ENCODE measurements around the gene B4GALNT4.
"Not testable (repeated sequence)": the region's sequence is repeated elsewhere in the genome, so short reads cannot be mapped to it uniquely, and the experiment has no call there.

Gene B4GALNT4

GRCh38 chr11:333616-334263, 35.6 kb upstream of the B4GALNT4 start:
- DNase-seq (ENCODE audit: low read depth, low spot score); H3K4me3 ChIP-seq (ENCODE audit: low read length): not testable (repeated sequence)

- H3K4me3 ChIP-seq (ENCODE audit: low read length) = no peak overlapping the region
Observed at GRCh38 chr11:334264-334994, 34.9 kb upstream of the B4GALNT4 start.

GRCh38 chr11:335779-336658, 33.3 kb upstream of the B4GALNT4 start:
- DNase-seq (ENCODE audit: low read depth, low spot score) = no peak
- no peak overlapping the region for H3K4me3 ChIP-seq (ENCODE audit: low read length)

More at GRCh38 chr11:334264-334994, 34.9 kb upstream of the B4GALNT4 start:
- no peak for DNase-seq (ENCODE audit: low read depth, low spot score)

- H3K4me3 ChIP-seq (ENCODE audit: low read length) = no peak overlapping the region
- no peak for DNase-seq (ENCODE audit: low read depth, low spot score)
Observed at GRCh38 chr11:336659-337198, 32.6 kb upstream of the B4GALNT4 start.

GRCh38 chr11:337711-338110, 31.6 kb upstream of the B4GALNT4 start:
- no peak for DNase-seq (ENCODE audit: low read depth, low spot score)
- H3K4me3 ChIP-seq (ENCODE audit: low read length) = no peak overlapping the region

GRCh38 chr11:339963-340362, 29.3 kb upstream of the B4GALNT4 start:
- DNase-seq (ENCODE audit: low read depth, low spot score) = no peak
- H3K4me3 ChIP-seq (ENCODE audit: low read length) = no peak overlapping the region

- H3K4me3 ChIP-seq (ENCODE audit: low read length) = no peak overlapping the region
- DNase-seq (ENCODE audit: low read depth, low spot score) = no peak
Observed at GRCh38 chr11:340539-341512, 28.5 kb upstream of the B4GALNT4 start.

GRCh38 chr11:342328-342727, 27.0 kb upstream of the B4GALNT4 start:
- DNase-seq (ENCODE audit: low read depth, low spot score) = no peak
- no peak overlapping the region for H3K4me3 ChIP-seq (ENCODE audit: low read length)

- H3K4me3 ChIP-seq (ENCODE audit: low read length) = no peak overlapping the region
- no peak for DNase-seq (ENCODE audit: low read depth, low spot score)
Observed at GRCh38 chr11:344836-345578, 24.3 kb upstream of the B4GALNT4 start.

GRCh38 chr11:346529-346928, 22.8 kb upstream of the B4GALNT4 start:
- no peak for DNase-seq (ENCODE audit: low read depth, low spot score)
- H3K4me3 ChIP-seq (ENCODE audit: low read length) = no peak overlapping the region

- not testable (repeated sequence) for H3K4me3 ChIP-seq (ENCODE audit: low read length); DNase-seq (ENCODE audit: low read depth, low spot score)
Observed at GRCh38 chr11:349270-349954, 19.9 kb upstream of the B4GALNT4 start.

- not testable (repeated sequence) for H3K4me3 ChIP-seq (ENCODE audit: low read length); DNase-seq (ENCODE audit: low read depth, low spot score)
Observed at GRCh38 chr11:350033-350722, 19.1 kb upstream of the B4GALNT4 start.

- H3K4me3 ChIP-seq (ENCODE audit: low read length) = no peak overlapping the region
- no peak for DNase-seq (ENCODE audit: low read depth, low spot score)
Observed at GRCh38 chr11:350723-351255, 18.5 kb upstream of the B4GALNT4 start.

GRCh38 chr11:351411-351810, 17.9 kb upstream of the B4GALNT4 start:
- DNase-seq (ENCODE audit: low read depth, low spot score) = no peak
- H3K4me3 ChIP-seq (ENCODE audit: low read length) = no peak overlapping the region

- H3K4me3 ChIP-seq (ENCODE audit: low read length) = no peak overlapping the region
- DNase-seq (ENCODE audit: low read depth, low spot score) = no peak
Observed at GRCh38 chr11:352456-353031, 16.8 kb upstream of the B4GALNT4 start.

GRCh38 chr11:353179-353873, 16.0 kb upstream of the B4GALNT4 start:
- no peak for DNase-seq (ENCODE audit: low read depth, low spot score)

More at GRCh38 chr11:353179-353873, 16.0 kb upstream of the B4GALNT4 start:
- no peak overlapping the region for H3K4me3 ChIP-seq (ENCODE audit: low read length)

Data from Jurkat, Clone E6-1 (cell line).